Activated T-helper 17 cell treated with anti-CD3 and anti-CD28 coated beads, Interleukin-2, amount 50 U/mL, for 72 hours (primary cell): ENCODE measurements around the gene SPTBN2. TPM values are rescaled to one million over a fixed set of nuclear protein-coding genes. Genes with fewer than 3 reads are reported as not detected.
"Not testable (repeated sequence)": the region's sequence is repeated elsewhere in the genome, so short reads cannot be mapped to it uniquely, and the experiment has no call there.

Source experiments
- ATAC-seq: fragments of 150-1000 bp; cut with Tn5 transposase; replicated peaks from 2 replicates; pipeline ENCODE4 v1.10.0; 2021; ENCODE audit warnings: mild to moderate bottlenecking, moderate library complexity
- H3K27ac Mint-ChIP-seq: one replicate; pipeline ENCODE4 v1.8.0; 2022; ENCODE audit warnings: mixed read lengths
- H3K27me3 Mint-ChIP-seq: one replicate; pipeline ENCODE4 v1.8.0; 2022; ENCODE audit warnings: mixed read lengths
- H3K36me3 Mint-ChIP-seq: one replicate; pipeline ENCODE4 v1.8.0; 2022; ENCODE audit warnings: low read depth, mild to moderate bottlenecking, mixed read lengths
- H3K4me1 Mint-ChIP-seq: one replicate; pipeline ENCODE4 v1.8.0; 2022; ENCODE audit warnings: mixed read lengths
- H3K4me3 Mint-ChIP-seq: one replicate; pipeline ENCODE4 v1.8.0; 2022; ENCODE audit warnings: mild to moderate bottlenecking, mixed read lengths
- H3K9me3 Mint-ChIP-seq: one replicate; pipeline ENCODE4 v1.8.0; 2022; ENCODE audit warnings: mixed read lengths
- total RNA-seq, 2 donors: library from RNA; stranded (reverse); gene quantifications; one replicate each; pipeline ENCODE4 v1.2.3, GENCODE V29; 2022

Gene SPTBN2
- total RNA-seq, 2 donors from 2014 or later: 0.37 to 0.45 TPM

DNA sequence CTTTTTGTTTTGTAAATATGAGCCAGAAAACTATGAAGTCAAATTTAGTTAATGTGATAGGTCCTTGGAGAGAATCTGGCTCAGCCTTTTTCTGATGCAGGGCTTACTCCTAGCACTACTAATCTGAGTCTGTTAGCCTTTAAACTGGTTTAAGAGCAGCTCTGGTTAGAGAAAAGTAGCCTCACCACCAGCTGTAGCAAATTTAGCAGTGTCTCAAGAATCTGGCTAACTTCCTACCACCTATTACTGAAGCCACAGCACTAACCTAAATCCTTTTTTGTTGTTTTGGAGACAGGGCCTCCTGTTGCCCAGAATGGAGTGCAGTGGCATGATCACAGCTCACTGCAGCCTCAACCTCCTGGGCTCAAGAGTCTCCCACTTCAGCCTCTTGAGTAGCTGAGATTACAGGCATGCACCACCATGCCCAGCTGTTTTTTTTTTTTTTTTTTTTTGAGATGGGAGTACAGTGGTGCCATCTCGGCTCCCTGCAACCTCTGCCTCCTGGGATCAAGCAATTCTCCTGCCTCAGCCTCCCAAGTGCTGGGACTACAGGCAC lies 65.2 kb downstream of the SPTBN2 start:
- ATAC-seq: no peak
- Mint-ChIP-seq H3K27me3 (no peaks in the 10 kb centered on the region), H3K36me3 (peaks cover 95% of the 10 kb centered on the region), H3K9me3 (no peaks in the 10 kb centered on the region), H3K4me3 (no peak overlapping the region), H3K4me1 (peaks cover 10% of the 10 kb centered on the region), H3K27ac (no peak overlapping the region)

- ATAC-seq: no peak
- Mint-ChIP-seq H3K27ac (peak overlapping the region; percentile 34), H3K27me3 (no peaks in the 10 kb centered on the region), H3K4me1 (peaks cover 5% of the 10 kb centered on the region), H3K4me3 (no peak overlapping the region), H3K36me3 (peaks cover 93% of the 10 kb centered on the region), H3K9me3 (no peaks in the 10 kb centered on the region)
These were observed 69.3 kb downstream of the SPTBN2 start for GRCh38 chr11:66659763-66660162.

GRCh38 chr11:66653123-66653522 lies 75.9 kb downstream of the SPTBN2 start:
- Mint-ChIP-seq H3K4me3 (no peak overlapping the region), H3K36me3 (peaks cover 95% of the 10 kb centered on the region), H3K27ac (peak overlapping the region; percentile 16), H3K4me1 (peaks cover 10% of the 10 kb centered on the region), H3K27me3 (no peaks in the 10 kb centered on the region), H3K9me3 (no peaks in the 10 kb centered on the region)
- peak; percentile 74 for ATAC-seq

DNA sequence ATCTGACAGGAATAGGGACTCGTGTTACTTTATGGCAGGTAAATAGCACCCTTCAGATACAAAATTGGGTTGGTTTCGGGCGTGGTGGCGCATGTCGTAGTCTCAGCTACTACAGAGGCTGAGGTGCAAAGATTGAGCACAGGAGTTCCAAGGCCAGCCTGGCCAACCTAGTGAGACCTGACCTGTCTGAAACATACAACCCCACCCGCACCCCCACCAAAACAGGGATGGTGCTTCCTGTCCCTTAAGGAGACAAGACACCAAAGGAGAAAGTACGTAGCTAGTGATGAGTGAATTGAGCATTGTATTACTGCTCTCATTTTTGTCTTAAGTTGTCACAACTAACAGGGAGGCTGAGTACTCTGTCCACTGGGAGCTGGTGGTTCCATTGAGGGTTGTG lies 76.4 kb downstream of the SPTBN2 start:
- H3K27ac Mint-ChIP-seq: peak overlapping the region; percentile 16
- peaks cover 12% of the 10 kb centered on the region for H3K4me1 Mint-ChIP-seq
- peaks cover 95% of the 10 kb centered on the region for H3K36me3 Mint-ChIP-seq
- H3K9me3 Mint-ChIP-seq: no peaks in the 10 kb centered on the region
- H3K4me3 Mint-ChIP-seq: no peak overlapping the region
- H3K27me3 Mint-ChIP-seq: no peaks in the 10 kb centered on the region
- peak; percentile 2 for ATAC-seq

DNA sequence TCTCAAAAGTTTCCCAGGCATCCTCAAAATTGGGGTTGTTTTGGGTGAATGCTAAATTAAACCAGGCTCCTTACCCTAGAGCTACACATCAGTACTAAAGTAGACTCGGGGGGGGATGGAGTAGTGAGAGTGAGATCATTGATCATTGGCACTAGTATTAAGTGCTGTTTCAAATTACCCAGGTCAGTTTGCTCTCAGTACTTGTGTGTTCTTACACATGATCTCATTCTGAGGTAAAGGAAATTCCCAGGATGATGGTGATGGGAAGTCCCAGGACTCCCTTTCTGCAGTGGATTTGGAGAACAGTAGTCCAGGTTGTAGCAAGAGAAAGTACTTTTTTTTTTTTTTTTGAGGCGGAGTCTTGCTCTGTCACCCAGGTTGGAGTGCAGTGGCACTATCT lies 78.0 kb downstream of the SPTBN2 start:
- Mint-ChIP-seq H3K4me3 (no peak overlapping the region), H3K27ac (no peak overlapping the region), H3K36me3 (peaks cover 96% of the 10 kb centered on the region), H3K27me3 (no peaks in the 10 kb centered on the region), H3K4me1 (peaks cover 28% of the 10 kb centered on the region), H3K9me3 (no peaks in the 10 kb centered on the region)
- ATAC-seq: peak; percentile 61

DNA sequence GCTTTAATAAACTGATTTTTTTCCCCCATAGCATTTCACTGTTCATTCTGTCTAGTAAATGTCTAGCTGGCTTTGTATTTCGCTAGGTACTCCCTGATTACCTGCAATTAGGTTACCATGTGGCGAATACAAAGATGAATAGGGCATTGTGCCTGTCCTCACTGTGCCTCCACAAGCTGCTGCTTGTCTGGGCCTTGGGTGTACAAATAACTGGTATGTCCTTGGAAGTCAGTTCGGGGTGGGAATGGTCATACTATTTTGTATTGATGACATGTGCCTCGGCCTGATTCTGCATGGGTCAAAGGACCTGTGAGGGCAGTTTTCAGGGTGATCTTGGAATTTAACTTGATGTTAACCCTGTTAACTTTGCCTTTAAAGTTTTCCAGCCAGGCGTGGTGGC lies 79.1 kb downstream of the SPTBN2 start:
- H3K27ac Mint-ChIP-seq: no peak overlapping the region
- no peak overlapping the region for H3K4me3 Mint-ChIP-seq
- no peaks in the 10 kb centered on the region for H3K9me3 Mint-ChIP-seq
- no peak for ATAC-seq
- no peaks in the 10 kb centered on the region for H3K27me3 Mint-ChIP-seq
- peaks cover 37% of the 10 kb centered on the region for H3K4me1 Mint-ChIP-seq
- H3K36me3 Mint-ChIP-seq: peaks cover 97% of the 10 kb centered on the region

- no peak for ATAC-seq
- Mint-ChIP-seq H3K4me1 (peaks cover 50% of the 10 kb centered on the region), H3K27me3 (no peaks in the 10 kb centered on the region), H3K4me3 (no peak overlapping the region), H3K27ac (peak overlapping the region; percentile 81), H3K36me3 (peaks cover 100% of the 10 kb centered on the region), H3K9me3 (no peaks in the 10 kb centered on the region)
These were observed 82.2 kb downstream of the SPTBN2 start for GRCh38 chr11:66646828-66647227.

- Mint-ChIP-seq H3K4me3 (peak overlapping the region; percentile 93), H3K36me3 (peaks cover 100% of the 10 kb centered on the region), H3K4me1 (peaks cover 70% of the 10 kb centered on the region), H3K9me3 (no peaks in the 10 kb centered on the region), H3K27ac (peak overlapping the region; percentile 60), H3K27me3 (no peaks in the 10 kb centered on the region)
- ATAC-seq: no peak
These were observed 85.1 kb downstream of the SPTBN2 start for GRCh38 chr11:66643745-66644437.

GRCh38 chr11:66641834-66642233 lies 87.2 kb downstream of the SPTBN2 start:
- Mint-ChIP-seq H3K36me3 (peaks cover 92% of the 10 kb centered on the region), H3K4me3 (peak overlapping the region; percentile 93), H3K27ac (peak overlapping the region; percentile 78), H3K4me1 (peaks cover 70% of the 10 kb centered on the region), H3K9me3 (no peaks in the 10 kb centered on the region), H3K27me3 (no peaks in the 10 kb centered on the region)
- ATAC-seq: no peak

DNA sequence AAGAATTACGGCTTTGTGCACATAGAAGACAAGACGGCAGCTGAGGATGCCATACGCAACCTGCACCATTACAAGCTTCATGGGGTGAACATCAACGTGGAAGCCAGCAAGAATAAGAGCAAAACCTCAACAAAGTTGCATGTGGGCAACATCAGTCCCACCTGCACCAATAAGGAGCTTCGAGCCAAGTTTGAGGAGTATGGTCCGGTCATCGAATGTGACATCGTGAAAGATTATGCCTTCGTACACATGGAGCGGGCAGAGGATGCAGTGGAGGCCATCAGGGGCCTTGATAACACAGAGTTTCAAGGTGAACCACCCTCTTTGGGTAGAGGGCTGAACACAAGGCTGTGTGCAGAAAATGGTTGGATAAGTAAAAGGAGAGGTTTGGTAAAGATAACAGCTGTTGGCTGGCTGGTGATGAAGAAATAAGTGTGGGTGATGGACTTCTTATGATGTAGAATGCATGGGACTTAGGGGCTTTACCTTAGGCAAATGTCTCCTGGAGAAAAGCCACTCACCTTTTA lies 89.1 kb downstream of the SPTBN2 start:
- ATAC-seq: not testable (repeated sequence)
- Mint-ChIP-seq H3K36me3 (peaks cover 81% of the 10 kb centered on the region), H3K4me1 (peaks cover 53% of the 10 kb centered on the region)

GRCh38 chr11:66639066-66639813 lies 89.8 kb downstream of the SPTBN2 start:
- no peak for ATAC-seq
- H3K9me3 Mint-ChIP-seq: no peaks in the 10 kb centered on the region
- no peaks in the 10 kb centered on the region for H3K27me3 Mint-ChIP-seq
- H3K36me3 Mint-ChIP-seq: peaks cover 81% of the 10 kb centered on the region
- H3K4me1 Mint-ChIP-seq: peaks cover 56% of the 10 kb centered on the region
- H3K27ac Mint-ChIP-seq: peak overlapping the region; percentile 97
- peak overlapping the region; percentile 93 for H3K4me3 Mint-ChIP-seq

More for the DNA sequence above, 89.1 kb downstream of the SPTBN2 start:
- not testable (repeated sequence) for H3K27me3 Mint-ChIP-seq, H3K9me3 Mint-ChIP-seq
- Mint-ChIP-seq H3K27ac (peak overlapping the region; percentile 97), H3K4me3 (peak overlapping the region; percentile 93)

DNA sequence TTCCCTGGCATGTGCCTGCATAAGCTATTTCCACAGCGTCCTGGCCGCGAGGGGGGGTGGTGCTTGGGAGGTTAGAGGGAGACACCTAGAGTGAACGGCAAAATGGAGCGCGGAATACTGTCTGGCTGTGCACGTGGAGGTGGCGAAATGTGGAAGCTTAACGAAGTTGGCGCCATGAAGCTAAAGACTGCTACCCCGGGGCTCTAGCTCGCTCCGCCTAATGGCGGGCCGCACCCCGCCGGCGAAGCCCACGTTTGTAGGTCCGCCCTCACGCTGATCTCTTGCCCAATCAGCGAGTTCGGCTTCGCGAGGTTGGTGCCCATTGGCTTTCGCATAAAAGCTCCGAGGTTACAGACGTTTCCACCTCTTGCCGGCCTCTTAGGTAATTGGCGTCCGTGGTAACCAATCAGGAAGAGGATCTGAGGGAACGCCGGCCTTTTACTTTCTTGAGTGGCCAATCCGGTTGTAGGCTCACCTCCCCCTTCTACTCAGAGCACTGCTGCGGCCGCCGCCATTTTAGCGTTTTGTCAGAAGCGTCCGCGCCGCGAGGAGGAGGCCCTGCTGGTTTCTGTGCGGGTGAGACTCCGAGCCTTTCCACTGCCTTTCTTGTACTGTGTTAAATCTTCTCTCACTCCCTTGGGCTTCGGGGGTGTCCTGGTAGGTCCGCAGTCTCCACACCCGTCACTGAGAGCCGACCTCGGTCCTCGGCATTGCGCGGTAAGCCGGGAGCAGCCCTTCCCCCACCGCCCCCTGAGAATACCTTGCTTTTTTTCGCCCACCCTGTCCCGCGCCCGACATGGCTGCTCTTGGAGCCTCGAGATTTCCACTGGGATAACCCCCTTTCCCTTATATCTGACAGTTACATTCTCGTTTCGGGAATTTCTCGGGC lies 90.6 kb downstream of the SPTBN2 start, which contains the start of gene RBM4:
RBM4 (plus strand) TSS at position 527 of the 889 bp plus-strand sequence. CDS start 1,009 bp downstream, outside the sequence.
- Mint-ChIP-seq H3K36me3 (peaks cover 80% of the 10 kb centered on the region), H3K4me1 (peaks cover 51% of the 10 kb centered on the region), H3K9me3 (no peaks in the 10 kb centered on the region)

GRCh38 chr11:66637557-66638176 lies 91.3 kb downstream of the SPTBN2 start:
- peak overlapping the region; percentile 93 for H3K4me3 Mint-ChIP-seq
- H3K27me3 Mint-ChIP-seq: no peaks in the 10 kb centered on the region
- H3K36me3 Mint-ChIP-seq: peaks cover 80% of the 10 kb centered on the region
- peak overlapping the region; percentile 97 for H3K27ac Mint-ChIP-seq
- H3K4me1 Mint-ChIP-seq: peaks cover 43% of the 10 kb centered on the region
- ATAC-seq: no peak
- no peaks in the 10 kb centered on the region for H3K9me3 Mint-ChIP-seq

More for the DNA sequence above, 90.6 kb downstream of the SPTBN2 start, which contains the start of gene RBM4:
- peak; percentile 97 for ATAC-seq
- Mint-ChIP-seq H3K4me3 (peak within 1 kb of the TSS; percentile 93), H3K27ac (peak within 1 kb of the TSS; percentile 97), H3K27me3 (no peaks in the 10 kb centered on the region)
